Stimulated activated CD8-positive, alpha-beta memory T cell treated with anti-CD3 and anti-CD28 coated beads, Interleukin-12 subunit alpha, Interleukin-12 subunit beta, amount 100 ng/mL, for 24 hours (primary cell): Measurements from ENCODE around the gene C22orf31.

Source experiments
- DNase-seq: peaks from one replicate; pipeline ENCODE4 v3.0.0-alpha.2; 2020; ENCODE audit errors: extremely low read depth

Gene C22orf31

DNA sequence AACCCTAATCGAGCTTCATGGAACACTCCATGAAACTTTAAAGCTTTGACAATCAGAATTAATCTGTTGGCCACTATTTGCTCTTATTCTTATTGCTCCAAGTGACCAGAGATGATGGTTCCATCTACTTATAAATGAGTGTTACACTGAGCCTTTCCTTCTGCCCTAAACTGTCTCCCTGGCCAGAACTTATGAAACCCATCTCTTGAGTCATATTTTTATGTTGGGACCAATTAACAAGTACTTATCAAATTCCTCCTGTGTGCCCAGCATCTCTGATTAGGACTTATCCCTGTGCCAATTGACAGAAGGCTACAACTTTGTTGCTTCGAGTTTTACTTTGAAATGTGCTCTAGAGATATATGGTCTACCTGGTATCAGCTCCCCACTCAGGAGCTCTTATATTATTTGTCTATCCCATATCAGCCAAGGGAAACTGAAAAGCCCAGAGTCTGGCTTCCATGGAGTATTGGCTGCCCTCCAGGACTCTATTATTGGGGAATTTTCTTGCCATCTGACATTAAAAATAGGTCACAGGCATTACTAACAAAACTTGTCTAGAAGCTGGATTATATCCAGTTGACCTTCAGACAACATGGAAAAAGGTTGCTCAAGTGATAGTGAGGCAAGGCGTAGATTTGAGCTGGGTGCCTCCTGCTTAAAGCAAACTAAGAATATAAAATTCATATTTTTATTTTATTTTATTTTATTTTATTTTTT is 20.0 kb upstream of the C22orf31 start:
- no peak for DNase-seq

GRCh38 chr22:29080106-29080975 is 18.7 kb upstream of the C22orf31 start:
- no peak for DNase-seq

DNA sequence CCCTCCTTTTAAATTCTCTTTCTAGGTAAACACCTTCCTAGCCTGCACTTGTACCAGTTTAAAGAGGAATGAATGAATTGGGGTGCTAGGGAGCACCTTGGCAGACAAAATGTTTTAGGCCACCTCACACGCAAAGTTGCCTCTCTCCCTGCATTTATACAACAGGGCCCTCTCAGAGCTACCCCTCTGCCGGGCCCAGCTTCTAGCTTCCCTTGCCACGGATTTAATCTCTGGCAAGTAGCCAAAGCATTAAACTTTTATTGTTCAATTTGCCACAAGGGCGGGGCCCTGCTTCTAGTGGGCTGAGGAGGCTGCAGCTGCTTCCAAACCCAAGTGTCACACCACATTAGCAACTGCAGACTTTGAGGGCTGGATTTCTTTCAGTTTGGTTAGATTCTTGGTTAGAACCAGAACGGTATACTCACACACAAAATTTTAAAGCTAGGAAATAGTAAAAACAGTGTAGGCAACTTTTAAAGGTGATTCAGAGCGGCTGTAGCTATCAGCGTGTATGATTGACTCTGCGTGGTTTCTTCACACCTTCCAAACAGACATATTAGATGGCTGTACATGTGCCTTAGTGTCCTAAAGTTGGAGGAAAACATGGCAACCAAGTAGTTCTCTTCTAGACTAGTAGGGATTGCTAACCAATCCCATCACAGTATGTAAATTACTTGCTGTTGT is 17.7 kb upstream of the C22orf31 start:
- DNase-seq = no peak

GRCh38 chr22:29078869-29079207 is 17.2 kb upstream of the C22orf31 start:
- no peak for DNase-seq

GRCh38 chr22:29078036-29078868 is 16.6 kb upstream of the C22orf31 start:
- no peak for DNase-seq

DNA sequence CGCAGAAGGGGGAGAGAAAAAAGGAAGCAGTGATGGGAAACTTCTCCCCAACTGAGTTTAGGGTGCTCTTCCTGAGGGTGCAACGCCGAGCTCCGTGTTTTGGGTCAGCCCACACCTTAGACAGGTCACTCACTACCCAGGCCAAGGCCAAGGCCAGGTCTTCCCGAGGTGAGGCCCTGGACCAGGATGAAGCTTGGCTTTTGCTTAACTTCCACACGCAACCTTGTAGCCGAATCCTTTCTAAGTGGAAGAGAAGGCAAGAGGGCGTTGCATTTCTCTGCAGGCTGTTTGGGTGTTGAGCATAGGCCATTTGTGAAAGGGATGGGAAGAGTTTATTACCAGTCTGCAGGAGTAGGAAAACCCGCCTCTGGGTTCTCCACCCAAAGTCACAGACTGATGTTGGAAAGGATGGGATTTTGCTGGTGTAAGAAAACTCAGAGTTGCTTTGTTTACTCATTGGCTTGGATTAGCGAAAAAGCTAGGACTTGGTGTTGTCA is 12.7 kb upstream of the C22orf31 start:
- DNase-seq = no peak

DNA sequence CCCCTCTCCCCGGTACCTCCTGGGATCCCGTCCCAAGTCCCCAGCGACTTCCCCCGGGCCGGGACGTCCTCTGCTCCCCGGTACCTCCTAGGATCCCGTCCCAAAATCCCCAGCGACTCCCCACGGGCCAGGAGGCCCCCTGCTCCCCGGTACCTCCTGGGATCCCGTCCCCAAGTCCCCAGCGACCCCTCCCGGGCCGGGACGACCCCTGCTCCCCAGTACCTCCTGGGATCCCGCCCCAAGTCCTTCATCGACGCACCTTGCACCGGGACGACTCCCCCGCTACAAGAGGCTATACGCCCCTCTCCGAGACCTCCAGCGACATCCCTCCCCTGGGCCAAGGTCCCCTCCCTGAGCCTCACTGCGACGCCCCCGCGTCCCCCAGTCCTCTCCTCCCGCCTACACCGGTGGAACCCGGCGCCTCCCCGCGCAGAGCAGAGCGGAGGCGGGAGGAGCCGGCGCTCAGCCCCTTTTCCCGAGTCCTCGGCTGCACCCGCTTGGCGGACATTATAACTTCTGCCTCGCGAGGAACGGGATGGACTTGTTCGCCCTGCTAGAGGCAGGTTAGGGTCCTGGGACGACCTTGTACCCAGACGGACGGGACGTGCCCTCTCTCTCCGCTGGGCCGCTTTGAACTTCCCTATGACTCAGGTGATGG is 12.1 kb upstream of the C22orf31 start:
- no peak for DNase-seq

- no peak for DNase-seq
Observed at GRCh38 chr22:29072979-29073617, 11.5 kb upstream of the C22orf31 start, which contains the start of gene KREMEN1. TSS of gene KREMEN1 (plus strand) at chr22:29073035. CDS start at chr22:29073131, 96 bp downstream.

DNA sequence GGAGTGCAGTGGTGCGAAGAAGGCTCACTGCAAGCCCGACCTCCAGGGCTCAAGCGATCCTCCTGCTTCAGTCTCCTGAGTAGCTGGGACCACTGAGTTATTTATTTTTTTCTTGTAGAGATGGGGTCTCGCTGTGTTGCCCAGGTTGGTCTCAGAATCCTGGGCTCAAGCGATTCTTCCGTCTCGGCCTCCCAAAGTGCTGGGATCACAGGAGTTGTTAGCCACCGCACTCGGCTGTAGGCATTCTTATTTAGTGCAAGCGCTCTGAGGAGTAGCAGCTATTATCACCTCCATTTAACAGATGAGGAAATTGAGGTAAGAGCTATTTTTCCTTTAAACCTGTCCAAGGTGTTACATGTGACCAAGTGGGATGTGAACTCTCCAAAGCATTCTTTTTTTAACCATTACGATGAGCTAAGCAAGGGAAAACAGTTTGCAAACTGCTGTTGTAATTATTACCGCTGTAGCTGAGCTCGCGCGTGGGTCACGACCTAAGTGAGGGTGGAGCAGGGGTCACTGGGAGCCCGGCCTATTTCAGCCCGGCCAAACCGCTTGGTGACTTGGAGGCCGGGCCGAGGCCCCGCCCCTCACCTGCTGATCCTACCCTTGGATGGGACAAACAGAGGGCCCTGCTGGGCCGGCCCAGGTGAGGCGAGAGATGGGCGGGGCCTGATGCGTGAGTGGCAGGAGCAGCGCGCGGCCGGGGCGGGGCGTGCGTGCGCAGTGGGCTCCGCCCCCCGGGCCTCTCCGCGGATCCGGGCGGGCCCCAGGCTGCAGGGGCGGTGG is 10.8 kb upstream of the C22orf31 start:
- peak; percentile 65 for DNase-seq

DNA sequence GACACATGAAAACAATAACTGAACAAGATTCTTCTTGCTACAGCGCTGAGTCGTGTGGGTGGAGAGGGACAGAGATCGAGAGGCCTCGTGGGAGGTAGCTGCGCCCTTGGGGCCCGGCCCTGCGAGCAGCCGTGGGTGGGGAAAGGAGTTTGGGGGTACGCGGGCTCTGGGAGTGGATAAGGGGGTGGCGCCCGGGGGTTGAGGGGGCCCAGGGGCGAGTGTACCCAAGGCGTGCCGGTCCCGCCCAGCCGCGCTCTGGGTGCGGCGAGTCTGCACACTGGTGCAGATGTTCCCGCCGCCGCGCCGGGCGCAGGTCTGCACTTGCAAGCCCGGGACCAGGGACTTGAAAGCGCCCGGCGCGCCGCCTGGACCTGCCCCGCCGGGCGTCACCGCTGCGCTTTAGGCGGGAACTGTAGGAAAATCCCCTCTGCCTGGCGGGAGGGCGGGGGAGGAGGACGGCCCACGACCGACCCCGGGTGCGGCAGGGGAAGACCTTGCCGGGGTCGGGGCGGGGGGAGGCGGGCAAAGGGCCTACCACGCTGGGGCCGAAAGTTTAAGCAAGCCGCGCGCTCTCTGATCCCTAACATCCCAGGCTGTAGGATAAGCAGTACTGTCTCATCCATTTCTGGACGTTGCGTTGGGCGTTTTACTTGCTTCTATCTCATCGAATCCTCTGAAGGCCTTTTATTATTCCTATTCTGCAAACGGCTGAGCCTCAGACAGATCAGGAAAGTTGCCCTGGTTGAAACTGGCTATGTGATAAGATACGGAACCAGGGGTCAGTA is 9.8 kb upstream of the C22orf31 start:
- DNase-seq = no peak

DNA sequence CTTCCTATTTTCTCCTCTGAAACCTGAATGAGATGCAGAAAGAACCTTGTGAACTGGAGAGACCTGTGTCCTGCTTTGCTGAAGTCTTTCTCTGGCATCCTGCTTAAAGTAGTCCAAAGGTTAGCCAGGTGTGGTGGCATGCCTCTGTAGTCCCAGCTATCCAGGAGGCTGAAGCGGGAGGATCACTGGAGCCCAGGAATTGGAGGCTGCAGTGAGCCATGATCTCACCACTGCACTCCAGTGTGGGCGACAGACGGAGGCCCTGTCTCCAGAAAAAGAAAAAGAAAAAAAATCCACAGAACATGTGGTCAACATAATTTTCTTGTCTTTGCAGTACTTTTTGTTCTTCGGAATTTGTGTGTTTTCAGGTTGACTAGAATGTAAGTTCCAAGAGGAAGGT is 8.9 kb upstream of the C22orf31 start:
- no peak for DNase-seq

DNA sequence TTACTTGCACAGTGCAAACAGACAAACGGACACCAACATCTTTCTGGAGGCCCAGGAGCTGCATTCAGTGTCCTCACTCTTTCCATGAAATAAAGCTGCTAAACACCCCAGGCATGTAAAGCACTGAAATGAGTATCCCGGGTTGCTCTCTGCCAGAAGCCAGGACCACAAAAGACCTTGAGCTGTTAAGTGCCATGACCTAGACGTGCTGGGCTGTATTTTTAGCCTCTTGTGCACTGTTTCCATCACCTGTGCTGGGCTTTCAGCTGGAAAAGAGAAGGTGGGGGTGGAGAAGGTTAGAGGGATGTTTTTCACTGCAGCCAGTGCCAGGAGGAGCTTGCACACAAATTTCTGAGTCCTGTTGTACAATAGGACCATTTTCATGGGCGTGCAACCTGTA is 7.8 kb upstream of the C22orf31 start:
- DNase-seq = no peak

DNA sequence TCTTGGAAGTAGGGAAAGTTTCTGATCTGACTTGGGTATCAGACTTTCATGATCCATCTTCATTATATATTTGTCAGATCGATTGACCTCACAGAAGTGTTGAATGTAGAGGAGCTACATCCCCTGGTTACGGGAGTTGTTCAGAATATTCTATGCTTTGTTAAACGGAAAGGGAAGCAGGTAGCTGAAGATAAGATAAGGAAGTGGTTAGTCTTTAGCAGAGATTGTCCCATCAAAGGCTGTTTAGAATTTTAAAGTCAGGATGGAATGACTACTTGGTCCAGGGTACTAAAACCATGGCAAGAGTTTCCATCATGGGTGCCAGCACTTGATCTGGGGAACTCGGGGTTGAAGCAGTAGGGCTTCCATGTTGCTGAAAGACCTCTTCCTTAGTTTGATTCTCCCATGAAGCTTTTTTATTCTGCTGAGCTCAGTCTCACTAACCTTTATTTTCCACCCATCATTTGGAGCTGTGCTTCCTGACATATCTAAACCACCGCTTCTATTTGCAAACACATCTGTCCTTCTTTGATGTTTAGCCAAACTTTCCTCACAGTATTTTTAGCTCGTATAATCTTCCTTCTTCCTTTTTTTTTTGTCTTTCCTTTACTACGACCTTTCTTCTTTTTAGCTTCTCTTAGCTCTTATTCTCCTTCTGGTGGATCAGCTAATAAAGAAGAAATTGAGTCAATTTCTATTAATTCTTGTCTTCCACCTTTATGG is 4.0 kb upstream of the C22orf31 start:
- no peak for DNase-seq

DNA sequence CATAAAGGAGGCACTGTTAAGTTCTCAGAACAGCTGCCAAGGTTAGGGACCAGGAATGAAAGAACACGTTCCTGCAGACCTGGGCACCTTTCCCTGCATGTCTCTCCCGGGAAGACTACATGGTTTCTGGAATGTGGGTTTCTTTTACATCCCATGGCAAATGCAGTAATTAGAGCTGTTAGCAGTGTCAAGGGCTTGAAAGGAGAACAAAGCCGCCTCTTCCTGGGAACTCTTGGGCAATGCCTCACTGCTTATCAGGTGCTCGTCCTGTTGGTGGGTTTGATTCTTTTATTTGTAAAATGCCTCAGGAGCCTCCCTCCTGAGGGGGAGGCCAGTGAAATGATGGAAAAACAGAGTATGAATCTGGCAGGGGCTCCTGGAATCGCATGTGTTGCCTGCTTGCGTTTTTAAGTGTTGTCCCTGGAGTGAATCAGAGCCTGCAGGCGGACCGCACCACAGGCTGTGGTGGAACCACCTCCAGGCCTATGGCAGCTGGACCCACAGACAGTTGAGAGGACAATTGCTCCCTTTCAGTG is 723 bp upstream of the C22orf31 start:
- DNase-seq = no peak

DNA sequence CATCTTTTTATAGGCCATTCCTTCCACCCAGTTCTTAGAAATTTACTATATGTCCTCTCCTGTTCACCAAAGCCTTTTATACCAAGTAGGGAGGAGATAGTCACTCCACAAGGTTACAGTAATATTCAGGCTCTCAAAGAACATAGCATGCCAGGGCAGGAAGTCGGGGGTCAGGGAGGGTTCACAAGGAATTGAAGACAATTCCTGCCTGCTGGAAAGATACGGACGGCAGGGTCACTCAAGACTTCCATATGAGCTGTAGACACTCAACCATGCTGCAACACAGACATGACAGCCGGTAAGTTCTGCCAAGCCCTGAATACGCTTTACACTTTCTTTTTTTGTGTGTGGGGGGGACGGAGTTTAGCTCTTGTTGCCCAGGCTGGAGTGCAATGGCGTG is 700 bp downstream of the C22orf31 start:
- DNase-seq = no peak

- no peak for DNase-seq
Observed at GRCh38 chr22:29060251-29060869, 1.3 kb downstream of the C22orf31 start.

- DNase-seq = no peak
Observed at GRCh38 chr22:29056472-29056871, 5.2 kb downstream of the C22orf31 start.
